Upper lobe of left lung (tissue), 4 donors: ENCODE measurements around the gene SRCIN1.

Source experiments
- EP300 ChIP-seq, 4 donors: sonication (generic); formaldehyde crosslinking; IDR thresholded peaks; one replicate each; pipeline ENCODE4 v1.5.1; 2017; ENCODE audit warnings: antibody characterized with exemption in 4 of 4, control low read depth in 2 of 4
- POLR2A ChIP-seq, 4 donors: fragments of 450-650 bp; IDR thresholded peaks; one replicate each; pipeline ENCODE4 v1.5.1; 2016 to 2017; ENCODE audit warnings: antibody characterized with exemption in 4 of 4, mild to moderate bottlenecking in 2 of 4
- TF ChIP-seq, protein P1 (sequence below), 6 experiments: fragments of 450-650 bp in 4 of 6; fragments of 200-600 bp in 2 of 6; sonication (generic) in 2 of 6; IDR thresholded peaks; one replicate each; pipeline ENCODE4 v1.5.1; 2016 to 2019; ENCODE audit warnings: antibody characterized with exemption in 6 of 6

DNA sequence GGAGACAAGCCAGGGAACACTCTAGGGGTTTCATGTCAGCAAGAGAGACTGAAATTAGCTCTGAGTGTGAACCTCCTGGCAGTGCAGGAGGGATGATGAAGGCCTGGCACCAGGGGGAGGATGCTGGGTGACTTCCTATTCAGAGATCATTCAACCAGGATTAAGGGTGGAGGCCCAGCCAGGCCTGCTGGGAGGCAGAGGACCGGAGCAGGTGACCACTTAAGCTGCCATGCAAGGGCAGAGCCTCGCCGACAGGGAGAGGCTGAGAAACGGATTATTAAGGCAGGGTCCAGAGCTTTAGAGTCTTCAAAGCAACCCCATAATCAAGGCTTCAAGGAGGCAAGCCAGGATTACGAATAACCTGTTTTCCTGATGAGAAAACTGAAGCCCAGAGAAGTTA, 10.6 kb upstream of the SRCIN1 start:
- TF ChIP-seq, protein P1, sequence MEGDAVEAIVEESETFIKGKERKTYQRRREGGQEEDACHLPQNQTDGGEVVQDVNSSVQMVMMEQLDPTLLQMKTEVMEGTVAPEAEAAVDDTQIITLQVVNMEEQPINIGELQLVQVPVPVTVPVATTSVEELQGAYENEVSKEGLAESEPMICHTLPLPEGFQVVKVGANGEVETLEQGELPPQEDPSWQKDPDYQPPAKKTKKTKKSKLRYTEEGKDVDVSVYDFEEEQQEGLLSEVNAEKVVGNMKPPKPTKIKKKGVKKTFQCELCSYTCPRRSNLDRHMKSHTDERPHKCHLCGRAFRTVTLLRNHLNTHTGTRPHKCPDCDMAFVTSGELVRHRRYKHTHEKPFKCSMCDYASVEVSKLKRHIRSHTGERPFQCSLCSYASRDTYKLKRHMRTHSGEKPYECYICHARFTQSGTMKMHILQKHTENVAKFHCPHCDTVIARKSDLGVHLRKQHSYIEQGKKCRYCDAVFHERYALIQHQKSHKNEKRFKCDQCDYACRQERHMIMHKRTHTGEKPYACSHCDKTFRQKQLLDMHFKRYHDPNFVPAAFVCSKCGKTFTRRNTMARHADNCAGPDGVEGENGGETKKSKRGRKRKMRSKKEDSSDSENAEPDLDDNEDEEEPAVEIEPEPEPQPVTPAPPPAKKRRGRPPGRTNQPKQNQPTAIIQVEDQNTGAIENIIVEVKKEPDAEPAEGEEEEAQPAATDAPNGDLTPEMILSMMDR (IDR thresholded peaks at IDR 0.05), result no peak
- TF ChIP-seq POLR2A (IDR thresholded peaks at IDR 0.05) (no peak), EP300 (IDR thresholded peaks at IDR 0.05) (no peak)
